ENCODE measurements around the gene GLS.
"Not testable (repeated sequence)": the region's sequence is repeated elsewhere in the genome, so short reads cannot be mapped to it uniquely, and the experiment has no call there.

GLS gene

DNA sequence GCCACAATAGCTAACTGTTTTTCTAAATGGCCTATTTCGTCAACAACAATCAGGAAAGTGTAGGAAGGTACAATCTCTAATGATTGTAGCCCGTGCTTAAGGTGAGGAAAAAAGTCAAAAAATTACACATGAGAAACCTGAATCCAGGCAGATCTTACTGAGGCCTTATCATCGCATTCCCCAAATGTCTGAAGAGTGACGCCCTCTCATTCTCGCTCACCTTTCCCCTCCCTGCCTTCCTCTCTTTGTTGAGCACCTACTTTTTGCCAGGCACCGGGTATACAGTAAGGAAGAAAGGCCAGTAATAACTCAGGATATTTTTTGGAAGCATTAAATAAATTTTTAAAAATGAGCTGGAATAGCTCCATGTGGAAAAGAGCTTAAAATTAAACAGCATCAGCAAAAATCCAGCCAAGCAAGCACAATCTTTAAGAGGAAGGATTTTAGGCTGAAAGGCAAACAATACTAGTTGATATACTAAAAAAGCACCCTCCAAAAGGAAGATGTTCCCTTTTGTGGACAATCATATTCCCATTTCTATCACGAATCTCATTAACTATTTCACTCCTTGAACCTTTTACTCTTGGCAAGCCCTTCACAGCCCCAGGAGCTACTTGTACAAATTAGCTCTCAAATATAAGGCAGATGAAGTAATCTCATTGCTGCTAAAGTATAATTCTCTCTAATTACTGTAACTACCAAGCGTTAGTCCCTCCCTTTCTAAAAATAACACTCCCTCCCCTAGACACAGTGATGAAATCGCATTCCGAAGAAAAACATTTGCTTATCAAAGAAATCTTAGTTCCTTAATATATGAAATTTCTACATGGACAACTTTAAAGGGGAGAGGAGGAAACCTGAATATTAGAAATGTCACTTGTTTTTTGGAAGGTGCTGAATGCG lies 93.4 kb downstream of the GLS start:
- DNase-seq, result no peak

DNA sequence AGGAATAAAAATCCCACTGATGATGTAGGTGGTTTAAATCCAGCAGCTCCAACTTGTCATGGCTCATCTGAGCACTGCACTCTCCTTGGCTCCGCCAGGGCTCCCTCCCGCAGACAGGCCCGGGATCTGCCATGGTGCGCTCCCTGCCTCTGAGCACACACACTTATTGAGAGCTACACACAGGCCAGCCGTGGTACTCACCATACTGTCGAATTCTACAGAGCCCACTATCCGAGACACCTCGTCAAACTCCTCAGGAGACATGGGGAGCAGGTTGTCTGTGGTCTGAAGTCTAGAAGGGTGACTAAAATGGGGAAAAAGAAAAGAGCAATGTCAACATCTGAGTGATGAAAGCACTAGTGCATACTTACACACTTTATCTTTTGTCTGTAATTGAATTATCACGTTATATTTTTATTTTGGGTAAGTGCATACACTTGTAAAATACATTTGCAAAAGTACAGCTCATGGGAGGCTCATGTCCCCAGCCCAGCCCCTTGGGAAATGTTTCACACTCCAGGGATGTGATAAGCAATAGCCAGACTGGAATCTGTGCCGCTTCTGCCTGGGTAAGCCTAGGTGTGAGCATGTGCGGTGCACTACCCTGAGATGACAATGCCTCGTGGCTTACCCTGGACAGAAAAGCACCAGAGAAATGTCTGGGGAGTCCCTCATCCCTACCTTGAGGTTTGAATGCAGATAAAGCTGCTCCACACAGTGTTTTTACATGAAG lies 94.2 kb downstream of the GLS start:
- DNase-seq, result no peak

DNA sequence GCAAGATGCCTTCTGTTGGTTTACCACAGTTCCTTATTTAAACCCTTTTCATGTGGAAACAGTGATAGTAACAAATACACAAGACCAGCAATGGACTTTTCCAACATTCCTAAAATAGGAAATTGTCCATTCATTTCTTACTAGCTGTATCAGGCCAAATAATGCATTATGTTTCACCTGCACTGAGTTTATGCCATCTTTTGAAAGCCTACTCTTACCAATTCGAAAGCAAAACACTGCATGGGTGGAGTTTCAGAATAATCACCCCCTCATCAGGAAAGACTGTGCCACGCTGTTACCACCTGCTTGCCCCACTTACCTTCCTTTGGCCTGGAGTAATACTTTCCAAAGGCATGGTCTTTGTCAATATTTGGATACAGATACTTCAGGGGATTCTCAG lies 95.9 kb downstream of the GLS start:
- no peak for DNase-seq

DNA sequence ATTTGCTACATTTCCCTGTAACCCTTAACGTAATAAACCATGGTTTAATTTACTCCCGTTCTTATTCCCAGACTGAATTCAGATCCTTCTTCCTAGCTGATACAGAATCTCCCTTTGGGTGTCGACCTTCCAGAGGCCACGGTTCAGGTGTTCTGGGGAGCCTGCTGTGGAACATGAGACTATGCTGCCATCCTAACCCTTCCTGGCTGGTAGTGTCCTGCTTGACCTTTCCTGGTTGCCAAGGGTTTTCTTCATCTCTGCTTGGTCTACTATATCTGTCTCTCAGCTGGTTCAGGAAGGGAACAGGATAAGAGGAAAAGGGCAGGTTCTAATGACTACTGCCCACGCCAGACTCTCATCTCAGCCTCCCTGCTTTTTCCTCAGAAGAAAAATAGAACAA lies 96.9 kb downstream of the GLS start:
- DNase-seq, result no peak

DNA sequence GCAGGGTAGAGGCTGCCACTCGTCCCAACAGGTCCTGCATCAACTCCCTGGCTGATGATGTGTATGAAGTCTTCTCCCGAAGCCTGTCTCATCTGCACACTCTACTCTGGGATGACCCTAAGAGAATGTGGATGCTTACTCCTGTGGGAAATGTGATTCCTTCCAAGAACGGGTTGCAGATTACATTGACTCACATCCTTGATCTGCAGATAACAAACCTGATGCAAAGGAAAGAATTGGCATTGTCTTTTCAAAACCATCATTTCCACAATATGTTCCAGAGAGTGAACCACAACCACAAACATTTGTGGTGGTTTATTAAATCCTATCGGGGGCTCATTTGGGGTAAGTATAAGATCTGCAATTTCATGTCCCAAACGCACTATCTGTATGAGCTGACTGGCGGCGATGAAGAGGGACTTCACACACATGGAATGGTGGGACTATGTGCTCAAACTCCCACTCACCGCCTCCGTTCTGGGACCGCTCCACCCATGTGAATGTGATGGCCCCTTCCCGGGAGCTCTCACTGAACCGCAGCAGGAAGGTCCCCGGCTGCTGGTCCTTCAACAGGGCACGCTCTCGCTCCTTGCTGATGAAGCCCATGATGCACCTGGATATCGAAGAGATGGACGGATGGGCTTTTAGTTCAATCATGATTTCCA lies 97.9 kb downstream of the GLS start:
- no peak for DNase-seq

DNA sequence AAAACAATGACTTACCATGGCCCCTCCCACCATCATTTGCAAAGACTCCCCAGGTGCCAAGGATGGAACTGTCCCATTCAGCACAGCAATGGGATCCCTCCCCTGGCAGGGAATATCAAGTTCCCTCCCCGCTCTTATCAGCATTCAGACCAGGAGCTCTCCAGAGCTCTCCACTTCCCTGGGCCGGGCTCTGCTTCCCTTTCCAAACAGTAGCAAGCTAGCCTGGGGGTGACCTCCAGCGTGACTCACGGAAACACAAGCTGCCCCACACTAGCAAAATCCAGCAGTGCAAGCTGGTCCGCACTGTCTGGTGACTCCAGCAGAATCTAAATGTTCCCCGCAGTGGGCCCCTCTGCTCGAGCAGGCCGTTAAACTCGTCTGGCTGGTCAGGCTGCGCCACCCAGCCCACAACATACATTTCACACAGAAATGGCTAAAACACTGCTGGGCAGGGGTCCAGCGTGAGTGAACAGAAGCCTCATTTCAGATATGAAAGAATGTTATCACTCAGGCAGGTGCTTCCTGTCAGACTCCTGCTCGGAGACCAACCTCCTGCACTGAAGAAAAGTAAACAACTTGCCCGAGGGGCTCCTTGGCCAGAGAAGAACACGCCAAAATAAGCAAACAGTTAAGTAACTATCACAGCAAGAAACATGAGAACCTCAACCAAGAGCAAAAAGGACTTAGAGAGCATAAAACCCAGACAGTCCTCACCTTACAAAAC lies 99.4 kb downstream of the GLS start:
- no peak for DNase-seq

DNA sequence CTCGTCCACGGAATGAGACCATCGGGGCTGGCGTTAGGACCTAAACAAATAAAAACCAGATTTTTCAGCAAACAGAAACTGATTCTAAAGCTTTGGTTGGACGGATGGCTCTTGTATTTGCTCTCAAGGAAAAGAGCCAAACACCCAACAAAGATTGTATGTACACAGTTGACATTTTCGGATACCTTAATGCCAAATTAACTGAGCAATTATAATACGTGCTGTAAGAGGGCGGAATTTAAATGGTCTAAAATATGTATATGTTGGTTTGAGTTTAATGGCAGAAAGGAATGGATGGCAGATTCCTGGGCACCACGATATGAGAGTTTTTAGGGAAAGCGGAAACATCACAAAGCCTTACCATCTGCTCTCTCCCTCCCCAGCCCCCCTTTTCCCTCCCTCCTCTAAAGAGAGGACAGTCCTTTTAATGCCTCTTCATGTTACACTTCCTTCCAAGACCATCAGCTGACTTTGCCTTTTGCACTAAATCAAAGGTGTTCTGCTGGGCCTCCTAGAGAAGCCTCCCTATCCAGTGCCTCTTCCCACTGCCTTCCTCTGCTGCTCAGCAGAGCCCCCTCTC lies 100.1 kb downstream of the GLS start:
- DNase-seq, result no peak

DNA sequence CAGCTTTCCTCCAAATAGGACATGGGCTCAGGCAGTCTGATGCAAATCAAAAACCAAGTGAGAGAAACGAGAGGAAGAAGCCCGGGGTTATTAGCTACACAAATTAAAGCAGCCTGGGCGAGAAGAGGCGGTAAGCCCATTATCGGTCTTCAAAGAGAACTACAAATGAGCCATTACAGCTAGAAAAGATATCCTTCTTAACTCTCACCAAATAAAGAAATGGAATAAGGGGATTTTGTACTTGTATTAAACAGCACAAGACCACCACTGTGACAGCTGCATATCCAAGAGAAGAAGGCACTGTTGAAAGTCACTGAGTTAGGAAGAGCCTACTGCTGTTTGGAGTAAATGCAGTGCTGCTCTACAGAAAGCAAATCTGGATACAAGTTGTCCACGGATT lies 100.7 kb downstream of the GLS start:
- no peak for DNase-seq

DNA sequence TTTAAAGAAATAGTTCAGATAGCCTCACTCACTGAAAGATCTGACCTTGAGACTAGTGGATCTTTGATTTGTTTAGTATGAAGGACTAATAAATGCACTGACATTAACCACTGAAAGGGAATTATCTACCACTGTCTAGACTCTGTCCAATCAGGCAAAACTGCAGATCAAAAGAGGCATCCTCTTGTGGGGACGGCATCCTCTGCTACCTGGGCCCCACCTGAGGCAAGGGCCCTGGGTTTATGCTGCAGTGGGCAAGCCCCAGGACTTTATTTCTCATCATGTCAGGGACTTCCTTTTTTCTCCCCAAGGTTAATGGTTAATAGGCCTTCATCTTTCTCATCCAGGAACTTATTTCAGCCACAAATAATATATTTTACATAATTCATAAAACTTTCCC lies 101.1 kb downstream of the GLS start:
- no peak for DNase-seq

DNA sequence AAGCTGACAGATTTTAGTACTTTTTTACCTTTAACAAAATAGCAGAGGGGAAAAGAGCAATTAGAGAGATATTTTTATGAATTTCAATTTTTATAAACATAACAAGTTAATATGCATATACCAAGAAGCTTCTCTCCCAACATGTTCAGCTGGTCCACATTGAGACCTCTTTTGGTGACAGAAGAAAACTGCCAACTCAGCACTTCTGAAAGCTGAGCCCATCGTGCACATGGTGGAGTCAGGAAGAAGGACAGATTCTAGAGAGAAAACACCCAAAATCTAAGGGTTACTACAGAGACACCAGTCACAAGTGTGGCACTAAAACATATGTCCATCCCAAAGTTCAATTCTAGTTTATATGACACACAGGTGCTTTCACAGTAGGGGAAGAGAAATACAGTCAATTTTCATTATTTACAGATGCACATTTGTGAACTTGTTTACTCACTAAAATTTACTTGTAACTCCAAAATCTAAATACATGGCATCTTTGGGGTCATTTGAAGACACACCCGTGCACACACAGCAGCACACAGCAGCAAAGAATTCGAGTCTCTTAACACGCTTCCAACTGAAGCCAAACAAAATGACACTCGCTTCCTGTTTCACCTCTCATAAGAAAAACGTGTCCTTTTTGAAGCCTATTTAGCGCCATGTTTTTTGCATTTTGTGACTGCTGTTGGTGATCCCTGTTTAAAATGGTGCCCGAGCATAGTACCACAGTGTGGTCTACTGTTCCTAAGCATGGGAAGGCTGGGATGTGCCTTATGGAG lies 101.8 kb downstream of the GLS start:
- DNase-seq, result no peak

DNA sequence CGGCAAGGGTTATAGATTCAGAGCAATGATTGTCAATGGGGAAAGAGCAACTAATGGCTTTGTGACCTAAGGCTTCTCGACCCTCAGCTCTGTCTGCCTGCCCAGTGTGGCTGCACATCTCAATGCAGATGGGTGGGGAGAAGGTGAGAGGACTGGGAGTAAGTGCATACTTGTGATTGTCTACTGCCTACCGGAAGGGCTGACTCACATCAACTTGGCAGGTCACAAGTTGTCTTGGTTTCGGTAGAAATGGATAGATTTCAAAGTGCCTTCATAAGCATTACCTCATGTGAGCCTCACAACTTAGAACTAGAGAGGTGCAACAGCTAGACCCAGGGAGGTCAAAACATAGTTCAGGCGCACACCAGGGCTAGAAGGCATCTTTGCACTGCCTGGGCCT lies 104.0 kb downstream of the GLS start:
- DNase-seq, result peak; percentile 40

DNA sequence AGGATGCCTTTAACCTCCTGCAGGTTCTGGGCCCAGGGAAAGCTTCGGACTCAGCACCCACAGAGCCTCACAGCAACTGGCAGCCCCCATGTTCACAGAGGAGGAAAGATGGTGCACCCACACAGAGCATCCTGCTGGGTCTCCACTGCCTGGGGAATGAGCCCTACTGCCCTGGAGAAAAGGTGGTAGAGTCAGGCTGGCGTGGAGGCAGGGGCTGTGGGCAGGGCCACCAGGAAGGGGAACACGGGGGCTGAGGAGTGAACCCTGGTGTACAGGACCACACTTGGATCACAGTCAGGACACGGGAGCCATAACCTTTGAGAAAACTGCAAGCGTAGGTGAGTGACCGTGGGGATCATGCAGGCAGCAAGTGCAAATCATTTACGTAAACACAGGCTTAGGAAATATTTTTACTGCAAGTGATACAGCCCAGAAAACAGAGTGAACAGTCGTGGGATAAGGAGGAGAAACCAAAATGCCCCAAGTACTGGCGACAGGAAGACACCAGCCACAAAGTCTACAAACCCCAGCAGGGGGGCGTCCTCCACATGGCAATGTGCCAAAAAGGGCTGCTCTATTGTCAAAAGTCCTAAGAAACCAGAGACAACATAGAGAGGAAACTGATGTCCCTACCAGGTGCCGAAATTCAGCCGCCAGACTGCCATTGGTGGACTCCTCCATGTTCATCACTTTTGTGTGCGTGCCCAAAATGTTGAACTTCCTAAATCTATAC lies 105.8 kb downstream of the GLS start:
- DNase-seq, result no peak

DNA sequence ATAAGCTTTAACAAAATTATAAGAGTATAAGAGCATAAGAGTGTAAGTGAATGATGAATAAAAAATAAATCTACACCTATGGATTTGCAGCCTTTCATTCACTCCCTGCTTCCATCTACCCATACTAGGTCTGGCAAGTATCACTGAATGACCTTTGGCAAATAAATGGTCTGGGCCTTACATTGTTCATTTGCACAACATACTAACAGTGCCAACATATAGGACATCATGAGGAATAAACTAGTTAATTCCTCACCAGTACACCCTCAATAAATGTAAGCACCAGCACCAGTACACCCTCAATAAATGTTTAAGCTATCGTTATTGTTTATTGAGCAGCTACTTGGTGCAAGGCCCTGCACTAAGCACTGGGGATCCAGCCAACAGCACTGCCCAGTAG lies 106.5 kb downstream of the GLS start:
- DNase-seq, result no peak

DNA sequence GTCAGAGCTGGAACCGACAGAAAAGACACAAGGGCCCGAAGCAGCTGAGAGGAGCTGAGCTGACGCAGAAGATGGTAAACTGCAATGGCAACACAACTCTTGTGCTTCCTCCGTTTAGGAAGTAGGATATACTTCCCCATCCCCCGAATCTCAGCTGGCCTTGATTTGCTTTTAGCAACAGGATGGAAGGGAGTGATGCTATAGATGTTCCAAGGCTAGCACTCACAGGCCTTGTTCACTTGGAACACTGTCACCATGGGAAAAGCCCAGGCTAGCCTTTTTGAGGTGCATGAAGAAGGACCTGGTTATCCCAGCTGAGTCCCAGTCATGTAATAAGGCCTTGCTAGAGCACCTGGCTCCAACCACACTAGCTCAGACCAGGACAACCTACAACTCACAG lies 107.3 kb downstream of the GLS start:
- DNase-seq, result no peak

DNA sequence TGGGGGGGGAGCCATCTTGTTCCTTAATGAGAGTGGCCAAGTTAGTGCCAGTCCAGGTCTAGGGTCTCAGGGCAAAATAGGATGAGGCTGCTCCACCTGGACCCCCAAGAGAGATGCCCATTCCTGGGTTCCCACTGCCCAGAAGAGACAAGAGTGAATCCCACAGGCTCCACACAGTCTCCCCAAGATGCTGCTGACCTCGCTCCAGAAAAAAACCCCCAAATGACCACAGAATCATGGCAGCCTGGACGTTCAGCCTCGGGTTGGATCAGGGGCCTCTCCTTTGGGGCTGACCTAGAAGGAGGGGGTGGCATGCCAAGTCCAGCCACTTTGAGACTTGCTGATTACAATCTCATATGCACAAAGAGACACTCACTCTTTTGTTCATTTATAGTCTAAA lies 108.3 kb downstream of the GLS start:
- DNase-seq, result no peak

DNA sequence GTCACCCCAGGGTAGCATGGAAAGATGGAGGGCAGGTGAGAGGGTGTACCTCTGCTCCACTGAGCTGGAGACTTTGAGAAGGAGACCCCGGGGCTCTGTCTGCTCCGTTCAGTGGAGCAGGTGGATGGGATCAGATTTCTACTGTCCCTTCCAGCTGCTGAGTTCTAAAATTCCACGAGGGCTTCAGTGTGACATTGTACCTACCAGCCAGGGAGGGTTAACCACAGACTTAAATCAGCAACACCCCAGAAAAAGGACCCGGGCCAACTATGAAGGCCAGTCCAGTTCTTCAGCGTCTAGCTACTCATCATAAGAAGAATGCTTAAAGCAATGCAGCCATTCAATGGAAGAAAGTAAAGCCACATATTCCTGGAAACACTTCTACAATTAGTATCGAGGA lies 109.5 kb downstream of the GLS start:
- no peak for DNase-seq

DNA sequence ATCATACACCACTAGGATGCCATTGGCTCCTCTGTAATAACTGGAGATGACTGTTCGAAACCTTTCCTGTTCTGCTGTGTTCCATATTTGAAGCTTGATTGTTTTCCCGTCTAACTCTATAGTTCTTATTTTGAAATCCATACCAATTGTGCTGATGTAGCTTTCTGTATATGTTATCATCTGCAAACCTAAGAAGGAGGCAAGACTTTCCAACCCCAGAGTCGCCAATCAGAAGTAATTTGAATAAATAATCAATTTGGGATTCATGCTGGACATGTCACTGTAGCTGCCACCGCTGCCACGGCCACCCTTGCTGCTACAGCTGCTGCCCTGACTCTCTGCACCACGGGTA lies 112.6 kb downstream of the GLS start:
- no peak for DNase-seq

DNA sequence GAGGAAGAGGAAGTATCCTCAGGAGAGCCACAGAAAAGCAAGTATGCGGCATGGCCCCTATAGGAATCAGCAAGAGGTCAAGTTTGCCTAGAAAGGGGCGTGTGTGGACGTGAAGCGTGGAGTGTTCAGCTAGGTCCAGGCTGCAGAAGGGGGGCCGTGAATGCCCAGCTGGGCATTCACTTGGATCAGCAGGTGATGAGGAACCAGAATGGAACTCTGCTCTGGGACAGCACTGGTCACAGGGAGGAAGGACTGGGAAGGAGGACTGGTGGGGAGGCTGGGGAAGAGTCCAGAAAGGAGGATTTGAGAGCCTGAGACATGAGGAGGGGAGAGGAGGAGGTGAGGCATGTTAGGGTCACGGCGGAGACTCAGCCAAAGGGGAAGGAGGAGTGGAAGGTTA lies 113.5 kb downstream of the GLS start:
- DNase-seq, result no peak

DNA sequence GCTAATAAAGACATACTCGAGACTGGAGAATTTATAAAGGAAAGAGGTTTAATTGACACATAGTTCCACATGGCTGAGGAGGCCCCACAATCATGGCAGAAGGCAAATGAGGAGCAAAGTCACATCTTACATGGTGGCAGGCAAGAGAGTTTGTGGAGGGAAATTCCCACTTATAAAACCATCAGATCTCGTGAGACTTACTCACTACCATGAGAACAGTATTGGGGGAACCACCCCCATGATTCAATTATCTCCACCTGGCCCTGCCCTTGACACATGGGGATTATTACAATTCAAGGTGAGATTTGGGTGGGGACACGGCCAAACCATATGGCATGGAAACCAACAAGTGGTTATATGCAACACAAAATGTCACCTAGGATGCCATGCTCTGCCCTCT lies 114.7 kb downstream of the GLS start:
- not testable (repeated sequence) for DNase-seq

DNA sequence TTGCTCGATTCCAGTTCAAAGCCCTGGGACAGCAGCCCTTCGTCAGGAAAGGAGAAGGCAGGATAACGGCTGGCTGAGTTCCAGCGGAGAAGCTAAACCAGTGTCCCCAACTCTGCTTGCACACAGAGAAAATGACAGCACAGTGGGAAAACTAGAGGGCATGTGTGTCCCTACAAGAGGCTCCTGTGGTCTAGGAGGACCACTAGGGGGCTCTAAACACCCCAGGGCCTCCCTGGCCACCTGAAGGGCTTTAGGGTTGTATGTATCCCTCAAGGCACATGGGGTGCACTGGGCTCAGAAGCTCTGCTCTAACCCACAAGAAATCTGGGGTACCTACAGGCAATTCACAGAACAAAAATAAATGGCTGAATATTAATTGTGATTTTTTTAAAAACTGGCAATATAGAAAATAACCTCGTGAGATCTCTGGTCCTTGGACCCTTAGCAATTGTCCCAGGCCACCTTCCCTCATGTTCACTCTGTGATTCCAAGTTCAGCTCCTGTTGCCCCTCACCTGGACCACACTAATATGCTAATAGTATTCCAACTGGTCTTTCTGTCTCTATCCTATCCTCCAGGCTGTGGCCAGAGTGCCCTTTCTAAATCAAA lies 115.8 kb downstream of the GLS start:
- peak; percentile 52 for DNase-seq

DNA sequence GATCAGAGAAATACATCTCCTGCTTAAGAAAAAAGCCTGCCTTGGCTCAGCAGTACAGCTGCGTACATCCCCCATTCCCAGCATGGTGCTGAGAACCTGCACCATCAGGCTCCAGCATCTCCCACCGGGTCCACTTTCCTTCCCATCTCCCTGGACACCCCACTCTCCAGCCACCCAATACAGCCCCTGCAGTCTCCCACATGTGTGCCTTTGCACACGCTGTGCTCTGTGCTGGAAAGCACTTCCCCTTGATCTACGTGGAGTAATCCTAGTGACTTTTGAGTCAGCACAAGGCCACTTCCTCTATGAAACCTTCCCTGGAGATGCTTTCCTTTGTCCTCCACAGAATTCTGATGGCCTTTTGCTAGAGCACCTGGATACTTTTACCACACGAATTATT lies 116.3 kb downstream of the GLS start:
- no peak for DNase-seq

Measured in HCEC 1CT (cell line).